ENCODE results near the gene EMILIN2. TPM values are rescaled to one million over a fixed set of nuclear protein-coding genes. Genes with fewer than 3 reads are reported as not detected.

The EMILIN2 gene
- total and polyA plus RNA-seq, 2 donors (not counting 1 experiment from before 2014, with no cell fraction given) = 2.5 to 48.2 TPM

DNA sequence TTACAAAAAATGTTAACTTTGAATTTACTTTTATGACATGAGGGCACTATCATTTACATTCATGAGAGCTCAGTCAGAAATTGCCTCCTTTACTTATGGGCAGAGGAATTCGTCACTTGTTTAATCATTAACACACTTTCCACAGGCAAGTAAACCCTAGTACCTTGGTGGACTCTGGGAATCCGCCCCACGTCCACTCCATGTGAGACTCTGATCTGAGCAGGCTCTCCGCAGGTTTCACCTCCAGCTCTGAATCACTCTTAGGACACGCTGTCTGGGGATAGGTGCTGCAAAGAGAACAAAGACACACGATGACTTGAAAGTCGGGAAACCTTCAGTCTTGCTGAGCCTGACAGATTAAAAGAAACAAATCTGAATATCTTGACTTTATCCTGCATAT, 92.5 kb downstream of the EMILIN2 start:
- Histone ChIP-seq H3K79me2 (ENCODE audit: control insufficient read depth, insufficient read depth, low read length) (no peaks in the 10 kb centered on the region), H3K9ac (ENCODE audit: low read length) (no peak overlapping the region), H2AFZ (ENCODE audit: insufficient read depth, low read depth, low read length, poor library complexity, severe bottlenecking) (no peak overlapping the region), H3K27ac (ENCODE audit: low read length in 2 of 2) (no peak overlapping the region), H3K27me3 (replicated peaks in 1 of 4; ENCODE audit: control extremely low read depth in 1 of 4, control insufficient read depth in 3 of 4, insufficient read depth in 4 of 4, low read length in 3 of 4) (no peaks in the 10 kb centered on the region), H3K4me3 (ENCODE audit: control extremely low read depth in 1 of 5, extremely low read depth in 1 of 5, insufficient read depth in 1 of 5, low read depth in 2 of 5, low read length in 4 of 5) (no peak overlapping the region), H3K36me3 (replicated peaks in 1 of 2; ENCODE audit: control extremely low read depth in 1 of 2, control insufficient read depth in 1 of 2, extremely low read depth in 1 of 2, insufficient read depth in 2 of 2, low read length in 1 of 2) (peaks cover 0 to 13% of the 10 kb centered on the region in 2 experiments), H3K9me3 (ENCODE audit: control extremely low read depth in 1 of 3, control insufficient read depth in 2 of 3, insufficient read depth in 1 of 3, low read length in 2 of 3) (no peaks in the 10 kb centered on the region), H4K20me1 (ENCODE audit: control insufficient read depth, insufficient read depth, low read length, poor library complexity, severe bottlenecking) (no peaks in the 10 kb centered on the region), H3K4me2 (replicated peaks; ENCODE audit: low read depth, low read length, poor library complexity, severe bottlenecking) (no peak overlapping the region), H3K4me1 (ENCODE audit: control insufficient read depth in 2 of 2, insufficient read depth in 2 of 2, low read length in 2 of 2) (no peaks in the 10 kb centered on the region)
- TF ChIP-seq, protein P1, sequence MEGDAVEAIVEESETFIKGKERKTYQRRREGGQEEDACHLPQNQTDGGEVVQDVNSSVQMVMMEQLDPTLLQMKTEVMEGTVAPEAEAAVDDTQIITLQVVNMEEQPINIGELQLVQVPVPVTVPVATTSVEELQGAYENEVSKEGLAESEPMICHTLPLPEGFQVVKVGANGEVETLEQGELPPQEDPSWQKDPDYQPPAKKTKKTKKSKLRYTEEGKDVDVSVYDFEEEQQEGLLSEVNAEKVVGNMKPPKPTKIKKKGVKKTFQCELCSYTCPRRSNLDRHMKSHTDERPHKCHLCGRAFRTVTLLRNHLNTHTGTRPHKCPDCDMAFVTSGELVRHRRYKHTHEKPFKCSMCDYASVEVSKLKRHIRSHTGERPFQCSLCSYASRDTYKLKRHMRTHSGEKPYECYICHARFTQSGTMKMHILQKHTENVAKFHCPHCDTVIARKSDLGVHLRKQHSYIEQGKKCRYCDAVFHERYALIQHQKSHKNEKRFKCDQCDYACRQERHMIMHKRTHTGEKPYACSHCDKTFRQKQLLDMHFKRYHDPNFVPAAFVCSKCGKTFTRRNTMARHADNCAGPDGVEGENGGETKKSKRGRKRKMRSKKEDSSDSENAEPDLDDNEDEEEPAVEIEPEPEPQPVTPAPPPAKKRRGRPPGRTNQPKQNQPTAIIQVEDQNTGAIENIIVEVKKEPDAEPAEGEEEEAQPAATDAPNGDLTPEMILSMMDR (IDR thresholded peaks at IDR 0.05) = no peak
- TF ChIP-seq EZH2 (IDR thresholded peaks at IDR 0.05; ENCODE audit: borderline replicate concordance, insufficient read depth, low read depth, low read length, poor library complexity, severe bottlenecking) = no peak
- no CpG with 5 or more reads among the region's 7 CpGs for WGBS (ENCODE audit: insufficient coverage)
- Mint-ChIP-seq H3K9me3 (ENCODE audit: insufficient read depth) (no peaks in the 10 kb centered on the region), H3K27me3 (no peaks in the 10 kb centered on the region), H3K4me1 (no peaks in the 10 kb centered on the region), H3K27ac (no peak overlapping the region), H3K4me3 (no peak overlapping the region)
- intact Hi-C loops (cut with micrococcal nuclease) = no loop called here
- ChIA-PET POLR2A (no interaction called here), CTCF (interaction anchor here (1.3 to 14.1 kb wide), 4 partner anchors 17 to 124 kb away, joined by 6 to 255 read pairs (median 8); no protein-coding TSS in a partner anchor)
- DNase-seq (no peak), ATAC-seq (ENCODE audit: low read depth) (no peak)

DNA sequence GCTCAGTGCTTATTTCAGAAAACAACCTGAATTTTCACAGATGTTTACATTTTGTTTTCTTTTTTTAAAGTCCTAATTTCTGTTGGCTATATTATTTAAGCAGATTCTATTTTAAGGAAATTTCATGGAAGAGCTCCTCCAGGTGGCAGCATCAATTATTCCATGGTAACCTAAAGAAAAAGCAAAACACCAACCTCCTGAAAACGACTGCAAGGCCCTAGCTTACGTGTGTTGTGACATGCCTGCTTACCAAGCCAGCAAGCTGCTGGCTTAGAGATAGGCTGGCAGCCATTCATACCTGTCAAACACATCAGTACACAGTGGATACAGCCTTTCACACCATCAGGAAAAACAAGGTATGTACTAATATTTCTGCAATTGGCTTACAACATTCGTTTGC, 101.2 kb downstream of the EMILIN2 start:
- Histone ChIP-seq H3K27ac (ENCODE audit: low read length in 2 of 2) (no peak overlapping the region), H3K4me1 (ENCODE audit: control insufficient read depth in 2 of 2, insufficient read depth in 2 of 2, low read length in 2 of 2) (no peaks in the 10 kb centered on the region), H3K4me3 (ENCODE audit: control extremely low read depth in 1 of 5, extremely low read depth in 1 of 5, insufficient read depth in 1 of 5, low read depth in 2 of 5, low read length in 4 of 5) (no peak overlapping the region), H3K4me2 (replicated peaks; ENCODE audit: low read depth, low read length, poor library complexity, severe bottlenecking) (no peak overlapping the region), H3K79me2 (ENCODE audit: control insufficient read depth, insufficient read depth, low read length) (peaks cover 15% of the 10 kb centered on the region), H3K9ac (ENCODE audit: low read length) (no peak overlapping the region), H4K20me1 (ENCODE audit: control insufficient read depth, insufficient read depth, low read length, poor library complexity, severe bottlenecking) (no peaks in the 10 kb centered on the region), H2AFZ (ENCODE audit: insufficient read depth, low read depth, low read length, poor library complexity, severe bottlenecking) (no peak overlapping the region), H3K36me3 (replicated peaks in 1 of 2; ENCODE audit: control extremely low read depth in 1 of 2, control insufficient read depth in 1 of 2, extremely low read depth in 1 of 2, insufficient read depth in 2 of 2, low read length in 1 of 2) (peaks cover 2 to 30% of the 10 kb centered on the region in 2 experiments), H3K27me3 (replicated peaks in 1 of 4; ENCODE audit: control extremely low read depth in 1 of 4, control insufficient read depth in 3 of 4, insufficient read depth in 4 of 4, low read length in 3 of 4) (no peaks in the 10 kb centered on the region), H3K9me3 (ENCODE audit: control extremely low read depth in 1 of 3, control insufficient read depth in 2 of 3, insufficient read depth in 1 of 3, low read length in 2 of 3) (no peaks in the 10 kb centered on the region)
- POLR2A ChIA-PET = no interaction called here
- Mint-ChIP-seq H3K27me3 (no peaks in the 10 kb centered on the region), H3K27ac (no peak overlapping the region), H3K4me3 (no peak overlapping the region), H3K9me3 (ENCODE audit: insufficient read depth) (no peaks in the 10 kb centered on the region), H3K4me1 (no peaks in the 10 kb centered on the region)
- CTCF ChIA-PET = interaction anchor here (0.9 to 2.9 kb wide), 15 partner anchors 10 to 298 kb away, joined by 3 to 37 read pairs (median 4); no protein-coding TSS in a partner anchor
- TF ChIP-seq, protein P1 (IDR thresholded peaks at IDR 0.05) = no peak
- TF ChIP-seq EZH2 (IDR thresholded peaks at IDR 0.05; ENCODE audit: borderline replicate concordance, insufficient read depth, low read depth, low read length, poor library complexity, severe bottlenecking) = no peak
- intact Hi-C loops (cut with micrococcal nuclease) = no loop called here
- DNase-seq (no peak), ATAC-seq (ENCODE audit: low read depth) (no peak)
- 69% methylated on average over 2 of the region's 3 CpGs for WGBS (ENCODE audit: insufficient coverage)
